Dendritic cell treated with granulocyte-macrophage colony-stimulating factor and Interleukin-4, amounts not matched to agents 40 ng/mL and 50 ng/mL, for 4 days (primary cell): ENCODE measurements around the gene C6orf136.
"Not testable (repeated sequence)": the region's sequence is repeated elsewhere in the genome, so short reads cannot be mapped to it uniquely, and the experiment has no call there.

Source experiments
- H3K27ac Mint-ChIP-seq: one replicate; pipeline ENCODE4 v1.8.0; 2022; ENCODE audit warnings: mild to moderate bottlenecking, mixed read lengths
- H3K27me3 Mint-ChIP-seq: one replicate; pipeline ENCODE4 v1.8.0; 2022; ENCODE audit warnings: mild to moderate bottlenecking, mixed read lengths
- H3K36me3 Mint-ChIP-seq: one replicate; pipeline ENCODE4 v1.8.0; 2022; ENCODE audit warnings: low read depth, mixed read lengths
- H3K4me1 Mint-ChIP-seq: one replicate; pipeline ENCODE4 v1.8.0; 2022; ENCODE audit warnings: low read depth, mixed read lengths
- H3K4me3 Mint-ChIP-seq: one replicate; pipeline ENCODE4 v1.8.0; 2022; ENCODE audit warnings: mild to moderate bottlenecking, moderate library complexity, mixed read lengths
- H3K9me3 Mint-ChIP-seq: one replicate; pipeline ENCODE4 v1.8.0; 2022; ENCODE audit warnings: mixed read lengths
- intact Hi-C: fragments of 100-400 bp; cut with micrococcal nuclease; formaldehyde crosslinking; loops from one replicate; pipeline ENCODE4 v1.15.0; 2022

The C6orf136 gene

DNA sequence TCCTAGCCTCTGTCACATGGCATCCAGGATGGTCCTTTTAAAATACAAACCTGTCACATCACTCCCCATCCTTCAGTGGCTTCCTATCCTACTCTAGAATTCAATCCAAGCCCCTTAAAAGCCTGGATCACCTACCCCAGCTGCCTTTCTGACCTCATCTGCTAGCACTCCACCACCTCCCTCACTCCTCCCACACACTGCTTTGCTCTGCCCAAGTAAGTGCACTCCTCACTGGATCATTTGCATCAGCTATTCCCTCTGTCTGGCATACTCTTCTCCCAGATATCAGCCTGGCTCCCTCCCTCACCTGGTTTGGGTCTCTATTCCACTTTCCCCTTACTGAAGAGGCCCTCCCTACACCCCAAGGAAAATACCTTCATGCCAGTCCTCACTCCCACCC lies 10.5 kb downstream of the C6orf136 start:
- Mint-ChIP-seq H3K9me3 (no peaks in the 10 kb centered on the region), H3K27ac (peak overlapping the region; percentile 82), H3K27me3 (no peaks in the 10 kb centered on the region), H3K4me1 (peaks cover 18% of the 10 kb centered on the region), H3K4me3 (no peak overlapping the region), H3K36me3 (peaks cover 100% of the 10 kb centered on the region)
- intact Hi-C loops = no loop called here

DNA sequence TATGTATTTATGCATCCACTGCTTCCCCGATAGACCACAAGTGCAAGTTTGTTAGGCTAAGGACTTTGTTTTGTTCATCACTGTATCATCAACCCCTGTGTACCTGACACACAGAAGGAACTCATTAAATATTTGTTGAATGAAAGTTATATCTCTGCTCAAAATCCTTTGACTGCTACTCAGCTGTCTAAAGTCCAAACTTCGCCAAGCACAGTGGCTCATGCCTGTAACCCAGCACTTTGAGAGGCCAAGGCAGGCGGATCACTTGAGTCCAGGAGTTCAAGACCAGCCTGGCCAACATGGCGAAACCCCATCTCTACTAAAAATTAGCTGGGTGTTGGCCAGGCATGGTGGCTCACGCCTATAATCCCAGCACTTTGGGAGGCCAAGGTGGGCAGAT lies 11.0 kb downstream of the C6orf136 start:
- H3K27me3 Mint-ChIP-seq, H3K4me3 Mint-ChIP-seq, H3K9me3 Mint-ChIP-seq, intact Hi-C loops: not testable (repeated sequence)
- Mint-ChIP-seq H3K27ac (peak overlapping the region; percentile 82), H3K4me1 (peaks cover 18% of the 10 kb centered on the region), H3K36me3 (peaks cover 100% of the 10 kb centered on the region)

- Mint-ChIP-seq H3K36me3 (peaks cover 100% of the 10 kb centered on the region), H3K9me3 (no peaks in the 10 kb centered on the region), H3K4me3 (no peak overlapping the region), H3K4me1 (peaks cover 13% of the 10 kb centered on the region), H3K27ac (no peak overlapping the region), H3K27me3 (no peaks in the 10 kb centered on the region)
- intact Hi-C loops = no loop called here
Observed at GRCh38 chr6:30664994-30665767, 18.2 kb downstream of the C6orf136 start.

- Mint-ChIP-seq H3K36me3 (peaks cover 100% of the 10 kb centered on the region), H3K4me1 (peaks cover 24% of the 10 kb centered on the region)
- H3K4me3 Mint-ChIP-seq, intact Hi-C loops, H3K27me3 Mint-ChIP-seq, H3K27ac Mint-ChIP-seq, H3K9me3 Mint-ChIP-seq: not testable (repeated sequence)
Observed at GRCh38 chr6:30666300-30666699, 19.4 kb downstream of the C6orf136 start.

DNA sequence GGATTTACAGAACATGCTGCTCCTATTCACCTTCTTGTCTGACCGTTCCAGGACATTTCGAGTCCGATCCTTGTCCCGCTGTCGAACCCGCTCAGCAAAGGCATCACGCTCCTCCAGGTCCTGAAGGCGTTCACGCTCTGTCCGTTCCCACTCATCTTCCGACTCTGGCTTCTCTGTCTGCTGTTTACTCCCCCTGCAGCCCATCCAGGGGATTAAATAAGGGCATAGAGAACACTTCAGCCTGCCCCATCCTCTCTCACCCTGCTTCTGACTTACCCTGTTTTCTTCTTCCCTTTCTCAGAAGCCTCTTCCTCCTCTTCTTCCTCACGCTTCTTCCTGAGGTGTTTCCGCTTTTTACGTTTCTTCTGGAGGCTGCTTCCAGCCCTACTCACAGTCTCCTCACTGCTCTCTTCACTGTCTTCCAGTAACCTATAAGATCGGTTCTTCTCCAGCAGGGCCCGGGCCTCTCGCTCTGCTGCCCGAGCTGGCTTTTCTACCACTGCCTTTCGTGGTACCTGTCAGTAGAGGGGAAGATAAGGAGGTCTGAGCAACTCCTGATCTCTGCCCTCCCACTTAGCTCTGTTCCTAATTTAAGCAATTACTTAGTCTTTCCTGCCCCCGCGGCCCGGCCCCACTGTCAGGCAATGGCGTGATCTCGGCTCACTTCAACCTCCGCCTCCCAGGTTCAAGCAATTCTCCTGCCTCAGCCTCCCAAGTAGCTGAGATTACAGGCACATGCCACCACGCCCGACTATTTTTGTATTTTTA lies 24.0 kb downstream of the C6orf136 start:
- no peak overlapping the region for H3K4me3 Mint-ChIP-seq
- no peaks in the 10 kb centered on the region for H3K9me3 Mint-ChIP-seq
- peaks cover 72% of the 10 kb centered on the region for H3K36me3 Mint-ChIP-seq

DNA sequence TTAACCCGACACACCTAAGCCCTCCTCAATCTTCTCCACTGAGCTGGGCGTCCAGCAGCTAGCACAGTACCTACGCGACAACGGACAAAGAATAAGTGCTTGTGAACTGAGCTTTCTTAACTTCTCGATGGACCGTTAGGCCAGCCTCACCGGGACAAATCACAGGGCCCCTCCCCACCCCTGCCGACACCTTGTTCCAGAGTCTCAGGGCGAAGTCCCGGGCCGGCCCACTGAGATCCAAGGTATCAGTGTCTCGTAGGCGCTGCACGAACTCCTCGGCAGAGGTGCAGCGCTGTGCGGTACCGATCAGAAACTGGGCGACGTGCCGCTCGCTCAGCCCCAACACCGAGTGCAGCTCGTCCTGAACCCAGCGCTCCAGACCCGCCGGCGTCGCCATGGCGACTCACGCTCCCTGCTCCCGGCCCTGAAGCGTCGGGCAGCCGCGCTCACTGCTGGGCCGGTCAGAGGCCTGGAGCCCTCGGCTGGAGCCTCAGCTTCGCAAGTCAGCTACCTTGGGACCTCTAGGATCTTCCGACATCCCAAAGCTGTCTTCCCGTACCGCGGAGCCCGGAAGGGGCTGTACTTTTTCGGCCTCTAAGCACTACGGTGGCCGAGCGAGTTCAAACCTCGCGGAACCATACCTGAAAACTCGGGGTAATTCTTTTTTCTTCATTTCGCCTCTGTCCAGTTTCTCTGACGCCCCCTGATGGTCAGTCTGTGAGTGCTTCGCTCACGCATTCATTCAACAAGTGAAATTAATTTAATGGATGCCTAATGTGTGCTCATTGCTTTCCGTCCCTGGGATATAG lies 25.7 kb downstream of the C6orf136 start, which contains the start of gene DHX16:
Gene DHX16, minus strand, starts transcription at position 562 of the 809 bp plus-strand sequence. Its CDS starts 165 bp downstream, at position 397.
- Mint-ChIP-seq H3K4me3 (peak within 1 kb of the TSS; percentile 89), H3K4me1 (peaks cover 46% of the 10 kb centered on the region), H3K9me3 (no peaks in the 10 kb centered on the region), H3K27ac (peak within 1 kb of the TSS; percentile 80), H3K36me3 (peaks cover 72% of the 10 kb centered on the region), H3K27me3 (no peaks in the 10 kb centered on the region)
- intact Hi-C loops = loop anchor here (2.0 to 5.0 kb wide), 2 partner anchors 45 to 190 kb away; partner anchors contain the start of gene ATAT1

More for the DNA sequence above, 24.0 kb downstream of the C6orf136 start:
- Mint-ChIP-seq H3K4me1 (peaks cover 45% of the 10 kb centered on the region), H3K27me3 (no peaks in the 10 kb centered on the region), H3K27ac (peak overlapping the region; percentile 5)
- intact Hi-C loops = loop anchor here (5.0 kb wide), 1 partner anchor 44 kb away; the partner anchor contains the start of gene ATAT1

DNA sequence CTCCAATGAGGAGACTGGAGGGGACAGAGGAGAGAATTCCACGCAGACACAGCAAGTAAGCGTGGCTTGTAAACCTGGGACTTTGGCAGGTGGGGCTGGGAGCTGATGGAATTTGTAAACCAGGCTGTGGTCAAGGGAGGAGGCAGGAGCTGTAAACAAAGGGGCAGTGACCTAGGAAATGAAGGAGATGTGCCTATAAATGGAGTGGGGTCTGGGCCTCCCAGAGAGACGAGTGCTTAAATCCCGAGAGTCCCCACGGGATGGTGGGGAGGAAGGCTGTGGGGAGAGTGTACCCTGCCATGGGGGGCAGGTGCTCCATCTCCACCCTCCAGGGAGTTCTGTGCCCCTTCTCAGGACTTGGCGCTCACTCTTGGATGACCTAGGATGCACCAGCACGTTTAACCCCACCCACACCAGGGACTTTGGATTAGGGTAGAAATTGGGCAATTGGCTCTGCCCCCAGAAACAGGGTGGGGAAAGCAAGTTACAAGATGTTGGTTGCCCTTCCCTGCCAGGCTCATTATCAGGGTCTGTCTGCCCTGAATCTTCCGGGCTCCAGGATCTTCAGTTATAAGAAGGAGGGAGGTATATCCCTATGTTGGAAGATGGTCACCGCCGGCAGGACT lies 29.8 kb downstream of the C6orf136 start:
- Mint-ChIP-seq H3K27me3 (no peaks in the 10 kb centered on the region), H3K9me3 (no peaks in the 10 kb centered on the region), H3K36me3 (peaks cover 72% of the 10 kb centered on the region), H3K27ac (peak overlapping the region; percentile 7), H3K4me3 (no peak overlapping the region), H3K4me1 (peaks cover 59% of the 10 kb centered on the region)
- intact Hi-C loops = no loop called here

GRCh38 chr6:30678964-30679726 lies 32.2 kb downstream of the C6orf136 start:
- Mint-ChIP-seq H3K27me3 (no peaks in the 10 kb centered on the region), H3K4me3 (peak overlapping the region; percentile 93), H3K36me3 (peaks cover 87% of the 10 kb centered on the region), H3K9me3 (no peaks in the 10 kb centered on the region), H3K27ac (peak overlapping the region; percentile 91), H3K4me1 (peaks cover 56% of the 10 kb centered on the region)
- intact Hi-C loops = loop anchor here (1.0 to 2.0 kb wide), 2 partner anchors 43 to 52 kb away; no protein-coding TSS in a partner anchor

DNA sequence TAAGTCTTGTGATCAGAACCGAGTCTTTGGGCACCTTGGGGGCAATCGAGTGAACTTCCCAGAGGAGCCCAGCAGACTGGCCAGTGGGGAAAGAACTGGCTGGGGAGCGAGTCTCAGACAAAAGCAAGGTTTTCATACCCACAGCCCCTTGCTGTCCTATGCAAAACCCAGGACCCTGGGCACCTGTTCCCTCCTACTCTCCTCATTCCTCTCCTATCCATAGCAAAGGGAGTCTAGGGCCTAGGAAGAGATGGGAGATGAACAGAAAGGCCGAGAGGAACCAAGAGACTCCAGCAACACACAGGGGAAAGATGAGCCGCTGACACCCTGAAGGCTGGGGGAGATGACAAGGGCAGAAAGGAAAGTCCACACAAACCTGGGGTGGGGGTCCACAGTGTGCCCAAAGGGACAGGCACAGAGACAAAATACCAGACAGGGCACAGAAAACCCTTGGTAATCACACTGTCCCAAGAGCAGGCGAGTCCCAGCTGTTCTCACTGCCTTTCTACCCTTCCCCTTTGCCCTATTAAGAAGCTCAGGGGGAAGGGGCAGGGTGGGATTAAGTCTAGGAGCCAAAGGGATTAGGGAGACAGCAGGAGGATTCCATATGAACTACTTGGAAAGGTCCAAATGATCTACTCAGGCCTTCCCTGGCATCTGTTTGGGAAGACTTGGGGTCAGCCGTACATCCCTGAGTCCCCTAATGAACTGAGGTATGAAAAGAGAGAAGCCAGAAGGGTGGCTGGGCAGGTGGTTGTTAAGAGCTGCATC lies 33.0 kb downstream of the C6orf136 start:
- intact Hi-C loops = loop anchor here (1.0 to 2.0 kb wide), 2 partner anchors 42 to 51 kb away; no protein-coding TSS in a partner anchor
- Mint-ChIP-seq H3K27me3 (no peaks in the 10 kb centered on the region), H3K4me3 (peak overlapping the region; percentile 93), H3K4me1 (peaks cover 59% of the 10 kb centered on the region), H3K36me3 (peaks cover 95% of the 10 kb centered on the region), H3K9me3 (no peaks in the 10 kb centered on the region), H3K27ac (peak overlapping the region; percentile 91)

DNA sequence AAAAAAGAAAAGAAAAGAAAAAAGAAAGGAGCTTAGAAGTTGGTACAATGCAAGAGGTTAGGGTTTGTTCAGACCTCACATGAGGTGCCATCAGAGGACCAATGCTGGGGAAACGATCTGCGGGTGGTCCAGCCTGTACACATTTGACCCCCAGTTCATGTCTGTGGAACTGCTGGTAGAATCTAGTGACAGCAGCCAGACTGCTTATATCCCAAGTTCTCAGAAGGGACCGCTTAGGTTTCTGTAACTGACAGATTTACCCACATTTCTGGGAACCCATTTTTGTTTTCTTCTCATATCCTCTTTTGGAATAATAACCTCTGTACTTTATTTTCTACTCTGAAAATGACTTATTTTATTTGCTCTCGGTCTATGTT lies 34.8 kb downstream of the C6orf136 start:
- Mint-ChIP-seq H3K36me3 (peaks cover 100% of the 10 kb centered on the region), H3K27ac (peak overlapping the region; percentile 91), H3K27me3 (no peaks in the 10 kb centered on the region), H3K4me1 (peaks cover 57% of the 10 kb centered on the region), H3K9me3 (no peaks in the 10 kb centered on the region), H3K4me3 (peak overlapping the region; percentile 93)
- intact Hi-C loops = loop anchor here (2.0 kb wide), 1 partner anchor 65 kb away; the partner anchor contains the start of genes MRPS18B and PPP1R10

DNA sequence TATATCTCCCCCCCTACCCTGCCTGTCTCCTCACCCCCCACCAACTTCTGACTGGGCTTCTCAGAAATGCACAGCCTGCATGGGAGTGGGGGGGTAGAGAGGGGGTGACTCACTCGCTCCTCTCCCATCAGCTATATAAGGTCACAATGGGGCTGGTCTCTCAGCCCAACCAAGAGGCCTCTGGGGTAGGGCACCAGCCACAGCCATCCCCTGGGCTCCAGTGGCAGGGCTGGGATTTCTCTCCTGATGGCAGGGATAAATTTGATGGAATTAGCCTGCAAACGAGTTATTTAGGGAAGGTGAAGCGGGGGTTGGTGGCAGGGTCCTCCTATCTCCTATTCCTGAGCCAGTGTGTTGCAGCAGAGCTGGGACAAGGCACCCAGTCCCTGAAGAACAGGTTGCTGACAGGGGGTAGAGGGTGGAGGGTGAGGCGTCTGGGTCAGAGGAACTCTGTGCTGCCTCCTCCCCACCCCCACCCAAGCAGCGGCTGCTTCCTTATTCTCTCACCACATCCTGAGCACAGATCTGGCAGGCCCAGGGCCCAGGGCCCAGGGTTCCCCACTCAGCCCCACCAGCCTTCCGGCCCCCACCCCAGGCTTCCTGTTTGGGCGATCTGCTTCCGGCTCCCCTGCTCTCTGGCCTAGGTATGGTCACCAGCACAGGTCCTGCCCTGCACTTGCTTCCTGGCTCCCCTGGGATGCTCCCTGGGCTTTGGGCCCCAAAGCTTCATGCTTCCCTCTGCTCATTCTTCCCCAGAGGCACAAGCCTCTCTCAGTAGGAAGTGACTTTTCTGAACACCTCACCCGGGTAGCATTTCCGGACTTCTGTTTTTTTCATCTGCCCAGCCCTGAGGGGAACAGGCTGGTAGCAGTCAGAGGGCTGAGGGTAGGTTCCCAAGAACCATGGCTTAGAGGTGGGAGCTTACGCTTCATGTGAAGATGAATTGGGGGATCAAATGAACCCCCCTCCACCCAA lies 35.5 kb downstream of the C6orf136 start:
- Mint-ChIP-seq H3K36me3 (peaks cover 100% of the 10 kb centered on the region), H3K4me1 (peaks cover 53% of the 10 kb centered on the region), H3K27me3 (no peaks in the 10 kb centered on the region), H3K4me3 (peak overlapping the region; percentile 93), H3K9me3 (no peaks in the 10 kb centered on the region), H3K27ac (peak overlapping the region; percentile 91)
- intact Hi-C loops = loop anchor here (2.0 kb wide), 1 partner anchor 66 kb away; the partner anchor contains the start of genes MRPS18B and PPP1R10
